K562 (cell line): ENCODE results near the gene AFAP1. TPM values are rescaled to one million over a fixed set of nuclear protein-coding genes. Genes with fewer than 3 reads are reported as not detected.

Experiments used
- CREM ChIP-seq: IDR thresholded peaks from 2 replicates; pipeline ENCODE4 v1.6.1; 2014; ENCODE audit warnings: antibody characterized with exemption, low read depth
- GABPA ChIP-seq: fragments of 200-800 bp; sonication (Bioruptor generic); conservative IDR thresholded peaks from 2 replicates; pipeline ENCODE4 v1.6.1; 2016; ENCODE audit warnings: low read depth, missing genetic modification characterization, missing compliant biosample characterization
- NRF1 ChIP-seq, 2 experiments: fragments of 450-650 bp; IDR thresholded peaks in 1 of 2; conservative IDR thresholded peaks in 1 of 2; 2 replicates each; pipeline ENCODE4 v1.6.1; 2014; ENCODE audit warnings: mild to moderate bottlenecking in 2 of 2
- PRPF4 ChIP-seq: fragments of 200-400 bp; formaldehyde crosslinking; IDR thresholded peaks from one replicate; pipeline ENCODE4 v1.6.1; 2017; ENCODE audit warnings: low read length, low read depth, mild to moderate bottlenecking; ENCODE audit not compliant: insufficient read depth, poor library complexity, severe bottlenecking
- PTTG1 ChIP-seq: fragments of 450-650 bp; IDR thresholded peaks from 2 replicates; pipeline ENCODE4 v1.6.1; 2016; ENCODE audit warnings: low read depth, mild to moderate bottlenecking, missing genetic modification characterization, missing compliant biosample characterization
- SMARCA5 ChIP-seq: fragments of 450-650 bp; IDR thresholded peaks from 2 replicates; pipeline ENCODE4 v1.6.1; 2016
- STAG1 ChIP-seq: sonication (generic); formaldehyde crosslinking; IDR thresholded peaks from 2 replicates; pipeline ENCODE4 v1.5.0; 2020; ENCODE audit warnings: missing genetic modification reagents, borderline replicate concordance
- TFAP4 ChIP-seq: sonication (generic); formaldehyde crosslinking; IDR thresholded peaks from 2 replicates; pipeline ENCODE4 v1.8.0; 2022; ENCODE audit warnings: missing genetic modification reagents, mild to moderate bottlenecking, moderate library complexity, borderline replicate concordance
- THRB ChIP-seq: fragments of 450-650 bp; formaldehyde crosslinking; conservative IDR thresholded peaks from 2 replicates; pipeline ENCODE4 v1.4.0; 2022; ENCODE audit warnings: mild to moderate bottlenecking, missing genetic modification characterization
- ZNF445 ChIP-seq: fragments of 250-450 bp; sonication (Bioruptor Pico); IDR thresholded peaks from 2 replicates; pipeline ENCODE4 v1.4.0; 2020; ENCODE audit warnings: low read depth, mild to moderate bottlenecking, moderate library complexity
- polyA plus RNA-seq, 8 experiments: library from polyadenylated mRNA; depleted of rRNA in 4 of 8; stranded (reverse) in 5 of 8; unstranded in 3 of 8; fragments of >200 nt; fragmentation: Nextera tagmentation in 2 of 8; fragmentation: Illumina TruSeq in 1 of 8; extraction: Ambion mirVana in 2 of 8; extraction: Trizol in 1 of 8; gene quantifications; 2 replicates each; pipeline versions ENCODE4 v1.2.1 to v1.2.3, GENCODE V29; 2011 to 2014; ENCODE audit warnings: inconsistent platforms in 1 of 8, missing spikeins in 1 of 8
- total RNA-seq, 7 experiments: library from RNA; depleted of rRNA in 6 of 7; stranded (reverse); fragments of >200 nt in 6 of 7; fragmentation: Illumina TruSeq in 2 of 7; extraction: Trizol in 2 of 7; gene quantifications; 2 replicates each; pipeline versions ENCODE4 v1.2.1 to v1.2.3, GENCODE V29; 2011 to 2021; ENCODE audit warnings: low replicate concordance in 1 of 7

Gene AFAP1
- total and polyA plus RNA-seq, 9 of the 15 experiments (the other 6 are each of a cell fraction or from before 2014, with no cell fraction given): 0.07 to 0.42 (median 0.12) TPM; not detected in 1

GRCh38 chr4:7803992-7804755, 135.5 kb downstream of the AFAP1 start (continued):
- no peak for TF ChIP-seq SMARCA5
- TF ChIP-seq STAG1 (CRISPR knock-in tag): peak; percentile 50; the same call in 1 of the 2 replicates
- TF ChIP-seq TFAP4: peak; percentile 35; the same call in 1 of the 2 replicates
- no peak for TF ChIP-seq ZNF445 (CRISPR knock-in tag)
- TF ChIP-seq PRPF4: no peak
- TF ChIP-seq NRF1 (conservative IDR thresholded peaks at IDR 0.05 in 1 of 2, IDR thresholded peaks at IDR 0.05 in 1 of 2): no peak
- no peak for TF ChIP-seq PTTG1 (tag)
- TF ChIP-seq CREM: peak; percentile 17; the same call in 1 of the 2 replicates
- no peak for TF ChIP-seq GABPA (tag)
- no peak for TF ChIP-seq THRB
